BLaER1 (cell line): ENCODE data around the gene RBAK.
A peak's percentile ranks its signal among the peaks of the same experiment; 100 is the strongest.
"Not testable (repeated sequence)": the region's sequence is repeated elsewhere in the genome, so short reads cannot be mapped to it uniquely, and the experiment has no call there.

Source experiments
- H3K27ac ChIP-seq: shearing (Covaris generic); formaldehyde crosslinking; 2 replicates; pipeline ENCODE4 v1.8.1; 2022
- H3K27me3 ChIP-seq: shearing (Covaris generic); formaldehyde crosslinking; 2 replicates; pipeline ENCODE4 v1.8.1; 2022
- H3K36me3 ChIP-seq: shearing (Covaris generic); formaldehyde crosslinking; 2 replicates; pipeline ENCODE4 v1.8.1; 2022
- H3K4me1 ChIP-seq: shearing (Covaris generic); formaldehyde crosslinking; 2 replicates; pipeline ENCODE4 v1.8.1; 2022
- H3K4me2 ChIP-seq: shearing (Covaris generic); formaldehyde crosslinking; 2 replicates; pipeline ENCODE4 v1.8.1; 2022
- H3K4me3 ChIP-seq: shearing (Covaris generic); formaldehyde crosslinking; 2 replicates; pipeline ENCODE4 v1.8.1; 2022
- H3K9ac ChIP-seq: shearing (Covaris generic); formaldehyde crosslinking; 2 replicates; pipeline ENCODE4 v1.8.1; 2022
- H3K9me3 ChIP-seq: shearing (Covaris generic); formaldehyde crosslinking; 2 replicates; pipeline ENCODE4 v1.8.1; 2022
- H4K20me1 ChIP-seq: shearing (Covaris generic); formaldehyde crosslinking; 2 replicates; pipeline ENCODE4 v1.8.1; 2022
- Cebpa-rat ChIP-seq: shearing (Covaris generic); IDR thresholded peaks from 2 replicates; pipeline ENCODE4 v1.8.1; 2022

Gene RBAK

GRCh38 chr7:5050676-5051075 is 5.0 kb downstream of the RBAK start:
- H3K36me3 ChIP-seq = peaks cover 79% of the 10 kb centered on the region
- no peak overlapping the region for H3K9ac ChIP-seq
- peaks cover 5% of the 10 kb centered on the region; the same call in 1 of the 2 replicates for H4K20me1 ChIP-seq
- H3K4me1 ChIP-seq = peaks cover 7% of the 10 kb centered on the region
- no peaks in the 10 kb centered on the region for H3K27me3 ChIP-seq
- no peak for TF ChIP-seq Cebpa-rat
- H3K4me2 ChIP-seq = no peak overlapping the region
- no peak overlapping the region for H3K4me3 ChIP-seq
- peaks cover 73% of the 10 kb centered on the region for H3K9me3 ChIP-seq
- H3K27ac ChIP-seq = no peak overlapping the region

- H3K4me2 ChIP-seq, H3K4me3 ChIP-seq, H3K27me3 ChIP-seq, H4K20me1 ChIP-seq, H3K27ac ChIP-seq, H3K4me1 ChIP-seq, H3K9ac ChIP-seq: not testable (repeated sequence)
- Histone ChIP-seq H3K36me3 (peaks cover 89% of the 10 kb centered on the region), H3K9me3 (peaks cover 83% of the 10 kb centered on the region)
These were observed 6.1 kb downstream of the RBAK start for GRCh38 chr7:5051731-5052130.

GRCh38 chr7:5053175-5053574 is 7.5 kb downstream of the RBAK start:
- Histone ChIP-seq H4K20me1 (no peaks in the 10 kb centered on the region), H3K9me3 (peaks cover 98% of the 10 kb centered on the region), H3K9ac (no peak overlapping the region), H3K4me3 (no peak overlapping the region), H3K4me1 (no peaks in the 10 kb centered on the region), H3K36me3 (peaks cover 97% of the 10 kb centered on the region), H3K27me3 (no peaks in the 10 kb centered on the region), H3K4me2 (no peak overlapping the region), H3K27ac (no peak overlapping the region)
- TF ChIP-seq Cebpa-rat = no peak

GRCh38 chr7:5063698-5064097 is 18.0 kb downstream of the RBAK start:
- Histone ChIP-seq H4K20me1 (no peaks in the 10 kb centered on the region), H3K4me3 (peak overlapping the region; percentile 32), H3K36me3 (peaks cover 100% of the 10 kb centered on the region), H3K27me3 (no peaks in the 10 kb centered on the region), H3K9ac (no peak overlapping the region), H3K9me3 (peaks cover 100% of the 10 kb centered on the region), H3K27ac (no peak overlapping the region), H3K4me1 (no peaks in the 10 kb centered on the region), H3K4me2 (no peak overlapping the region)
- no peak; the same call in 1 of the 2 replicates for TF ChIP-seq Cebpa-rat

- H3K27ac ChIP-seq = no peak overlapping the region
- peaks cover 100% of the 10 kb centered on the region for H3K36me3 ChIP-seq
- H3K4me1 ChIP-seq = no peaks in the 10 kb centered on the region
- H3K4me2 ChIP-seq = no peak overlapping the region
- H3K4me3 ChIP-seq = peak overlapping the region; percentile 32
- peaks cover 100% of the 10 kb centered on the region for H3K9me3 ChIP-seq
- TF ChIP-seq Cebpa-rat = no peak
- H3K9ac ChIP-seq = no peak overlapping the region
- H3K27me3 ChIP-seq = no peaks in the 10 kb centered on the region
- no peaks in the 10 kb centered on the region for H4K20me1 ChIP-seq
These were observed 18.9 kb downstream of the RBAK start for GRCh38 chr7:5064391-5065106.

- Histone ChIP-seq H3K27me3 (no peaks in the 10 kb centered on the region), H3K4me2 (no peak overlapping the region), H3K9ac (no peak overlapping the region), H3K9me3 (peaks cover 100% of the 10 kb centered on the region), H3K36me3 (peaks cover 100% of the 10 kb centered on the region), H4K20me1 (no peaks in the 10 kb centered on the region), H3K4me1 (no peaks in the 10 kb centered on the region), H3K27ac (no peak overlapping the region), H3K4me3 (peak overlapping the region; percentile 32)
- no peak for TF ChIP-seq Cebpa-rat
These were observed 19.4 kb downstream of the RBAK start for GRCh38 chr7:5065107-5065407.

GRCh38 chr7:5068521-5068920 is 22.9 kb downstream of the RBAK start:
- Histone ChIP-seq H3K4me3 (0 out of 2 replicates have a peak overlapping the region, but pooled peaks have one; percentile 6), H3K27ac (no peak overlapping the region), H3K4me2 (no peak overlapping the region), H3K9ac (no peak overlapping the region), H3K9me3 (peaks cover 80% of the 10 kb centered on the region), H3K36me3 (peaks cover 76% of the 10 kb centered on the region), H3K4me1 (no peaks in the 10 kb centered on the region), H3K27me3 (no peaks in the 10 kb centered on the region), H4K20me1 (no peaks in the 10 kb centered on the region)
- TF ChIP-seq Cebpa-rat = no peak

GRCh38 chr7:5070206-5070605 is 24.5 kb downstream of the RBAK start:
- H3K4me3 ChIP-seq = no peak overlapping the region
- H3K9ac ChIP-seq = no peak overlapping the region
- H3K27me3 ChIP-seq = no peaks in the 10 kb centered on the region
- H4K20me1 ChIP-seq = no peaks in the 10 kb centered on the region
- H3K9me3 ChIP-seq = peaks cover 63% of the 10 kb centered on the region
- no peaks in the 10 kb centered on the region for H3K4me1 ChIP-seq
- H3K27ac ChIP-seq = no peak overlapping the region
- no peak for TF ChIP-seq Cebpa-rat
- H3K36me3 ChIP-seq = peaks cover 59% of the 10 kb centered on the region
- no peak overlapping the region for H3K4me2 ChIP-seq

GRCh38 chr7:5075187-5075586 is 29.5 kb downstream of the RBAK start:
- not testable (repeated sequence) for H3K27ac ChIP-seq, H4K20me1 ChIP-seq, H3K27me3 ChIP-seq, H3K4me3 ChIP-seq, H3K36me3 ChIP-seq, H3K4me2 ChIP-seq, H3K9ac ChIP-seq
- Histone ChIP-seq H3K4me1 (peaks cover 13% of the 10 kb centered on the region), H3K9me3 (peaks cover 13% of the 10 kb centered on the region)

GRCh38 chr7:5077740-5078139 is 32.1 kb downstream of the RBAK start:
- TF ChIP-seq Cebpa-rat = no peak
- H3K4me2 ChIP-seq = peak overlapping the region; percentile 75
- H3K4me3 ChIP-seq = no peak overlapping the region

GRCh38 chr7:5082806-5083205 is 37.1 kb downstream of the RBAK start:
- no peaks in the 10 kb centered on the region for H3K27me3 ChIP-seq
- H3K36me3 ChIP-seq = no peaks in the 10 kb centered on the region
- no peak overlapping the region for H3K4me2 ChIP-seq
- no peak overlapping the region for H3K4me3 ChIP-seq
- H3K9me3 ChIP-seq = no peaks in the 10 kb centered on the region
- no peak for TF ChIP-seq Cebpa-rat
- no peak overlapping the region for H3K27ac ChIP-seq
- H3K4me1 ChIP-seq = peaks cover 12% of the 10 kb centered on the region
- H3K9ac ChIP-seq = no peak overlapping the region
- no peaks in the 10 kb centered on the region for H4K20me1 ChIP-seq

More at GRCh38 chr7:5077740-5078139, 32.1 kb downstream of the RBAK start:
- H3K4me1 ChIP-seq = peaks cover 13% of the 10 kb centered on the region
- no peaks in the 10 kb centered on the region for H3K36me3 ChIP-seq
- H3K9me3 ChIP-seq = no peaks in the 10 kb centered on the region
- no peak overlapping the region for H3K9ac ChIP-seq
- H3K27me3 ChIP-seq = no peaks in the 10 kb centered on the region
- 0 out of 2 replicates have a peak overlapping the region, but pooled peaks have one; percentile 13 for H3K27ac ChIP-seq
- H4K20me1 ChIP-seq = no peaks in the 10 kb centered on the region
